GM19452 (cell line): Measurements from ENCODE around the gene TEX29.

Experiments used
- ATAC-seq: cut with Tn5 transposase; IDR thresholded peaks from one replicate; pipeline ENCODE4 v1.9.1; 2021; ENCODE audit not compliant: unreplicated experiment

Gene TEX29

DNA sequence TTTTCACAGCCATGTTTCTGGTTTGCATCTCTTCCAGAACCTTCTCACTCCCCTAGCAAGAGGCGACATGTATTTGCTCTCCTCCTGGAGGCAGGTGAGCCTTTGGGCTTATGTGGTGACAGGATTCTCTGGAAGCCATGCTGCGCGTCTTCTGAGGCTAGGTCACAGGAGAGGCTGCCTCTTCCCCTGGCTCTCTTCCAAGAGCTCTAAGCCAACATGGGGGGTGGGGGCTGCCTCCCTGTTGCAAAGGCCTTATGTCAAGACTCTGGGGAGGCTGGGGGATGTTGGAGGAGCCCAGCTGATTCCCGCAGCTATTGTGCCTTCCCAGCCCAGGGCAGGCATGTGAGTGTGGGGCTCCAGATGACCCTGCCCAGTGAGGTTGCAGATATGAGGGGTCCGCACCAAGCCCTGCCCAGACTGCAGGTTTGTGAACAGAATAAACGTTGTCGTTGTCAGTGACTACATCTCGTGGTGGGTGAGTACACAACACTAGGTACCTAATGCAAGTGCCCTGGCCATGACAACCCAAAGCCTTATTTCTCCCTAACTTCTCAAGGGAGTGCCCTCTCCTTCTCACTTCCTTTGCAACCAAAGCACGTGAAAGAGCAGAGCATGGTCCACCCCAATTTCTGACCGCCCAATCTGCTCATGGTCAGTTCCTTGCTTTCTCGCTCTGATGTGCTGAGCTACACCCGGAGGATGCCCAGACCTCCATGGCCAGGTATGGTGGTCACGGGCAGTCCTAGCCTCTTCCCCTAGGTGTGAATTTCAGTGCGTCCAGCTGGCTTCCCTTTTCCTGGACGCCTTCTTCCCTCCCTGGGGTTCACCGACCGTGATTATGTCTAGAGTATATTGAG is 44.9 kb downstream of the TEX29 start:
- ATAC-seq: no peak

GRCh38 chr13:111367340-111367739 is 46.9 kb downstream of the TEX29 start:
- no peak for ATAC-seq

DNA sequence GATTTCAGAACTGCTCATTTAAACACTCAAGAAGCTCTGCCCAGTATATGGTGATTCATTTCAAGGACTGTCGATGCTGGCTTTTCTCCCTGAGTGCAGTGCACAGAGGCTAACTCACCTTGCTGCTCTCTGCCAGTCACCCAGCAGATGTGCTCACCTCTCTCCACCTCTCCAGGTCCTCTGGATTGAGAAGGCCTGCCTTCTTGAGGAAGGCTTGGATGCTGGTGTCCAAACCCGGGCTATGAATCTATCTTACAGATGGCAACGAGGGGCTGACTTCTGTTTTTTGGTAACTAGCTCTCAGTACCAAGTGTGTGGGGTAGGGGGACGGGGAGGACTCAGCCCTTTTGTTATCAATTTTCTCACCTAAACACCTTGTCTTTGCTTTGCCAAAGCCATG is 47.6 kb downstream of the TEX29 start:
- no peak for ATAC-seq

- no peak for ATAC-seq
Measured at GRCh38 chr13:111370147-111370546, 49.7 kb downstream of the TEX29 start.

DNA sequence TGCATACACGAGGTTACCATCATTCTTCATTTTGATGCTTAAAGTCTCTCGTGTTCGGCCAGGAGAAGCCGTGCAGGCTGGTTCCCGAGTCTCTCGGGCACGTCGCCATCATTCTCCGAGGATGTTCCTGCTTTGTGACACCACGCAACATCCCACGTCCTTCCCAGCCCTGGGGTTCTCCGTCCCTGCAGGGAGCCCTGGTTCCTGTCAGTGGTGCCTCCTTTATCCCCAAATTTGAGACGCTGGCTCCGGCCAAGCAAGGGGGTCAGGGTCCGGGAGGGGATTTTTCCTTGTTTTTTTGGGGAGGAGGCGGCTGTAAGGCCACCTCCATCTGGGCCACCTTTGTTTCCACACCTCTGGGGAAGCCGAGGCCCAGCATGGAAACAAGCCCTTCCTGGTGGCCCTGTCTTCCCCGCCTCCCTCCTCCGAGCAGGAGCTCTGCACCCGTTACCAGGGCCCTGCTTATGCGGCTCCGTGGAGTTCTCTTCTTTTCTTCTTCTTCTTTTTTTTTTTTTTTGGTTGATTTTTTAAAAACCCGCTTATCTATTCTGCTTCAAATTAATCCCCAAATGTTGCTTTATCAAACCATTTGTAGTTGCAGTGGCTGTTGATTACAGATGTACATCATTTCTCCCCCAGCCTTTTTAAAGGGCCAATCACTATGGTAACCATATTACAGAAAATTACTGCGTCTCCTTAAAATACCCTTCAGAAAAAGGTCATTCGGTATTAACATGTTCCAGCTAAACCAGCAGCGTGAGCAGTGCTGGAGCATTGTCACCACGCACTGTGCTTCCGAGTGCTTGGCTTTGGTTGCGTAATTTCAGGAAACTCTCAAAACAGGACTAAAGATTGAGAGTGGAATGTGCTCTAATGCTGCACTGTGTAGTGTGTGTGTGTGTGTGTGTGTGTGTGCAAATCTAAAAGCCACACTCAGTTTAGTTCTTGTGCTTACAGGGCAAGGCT is 50.4 kb downstream of the TEX29 start:
- ATAC-seq: no peak

- no peak for ATAC-seq
Measured at GRCh38 chr13:111371720-111372119, 51.3 kb downstream of the TEX29 start.

DNA sequence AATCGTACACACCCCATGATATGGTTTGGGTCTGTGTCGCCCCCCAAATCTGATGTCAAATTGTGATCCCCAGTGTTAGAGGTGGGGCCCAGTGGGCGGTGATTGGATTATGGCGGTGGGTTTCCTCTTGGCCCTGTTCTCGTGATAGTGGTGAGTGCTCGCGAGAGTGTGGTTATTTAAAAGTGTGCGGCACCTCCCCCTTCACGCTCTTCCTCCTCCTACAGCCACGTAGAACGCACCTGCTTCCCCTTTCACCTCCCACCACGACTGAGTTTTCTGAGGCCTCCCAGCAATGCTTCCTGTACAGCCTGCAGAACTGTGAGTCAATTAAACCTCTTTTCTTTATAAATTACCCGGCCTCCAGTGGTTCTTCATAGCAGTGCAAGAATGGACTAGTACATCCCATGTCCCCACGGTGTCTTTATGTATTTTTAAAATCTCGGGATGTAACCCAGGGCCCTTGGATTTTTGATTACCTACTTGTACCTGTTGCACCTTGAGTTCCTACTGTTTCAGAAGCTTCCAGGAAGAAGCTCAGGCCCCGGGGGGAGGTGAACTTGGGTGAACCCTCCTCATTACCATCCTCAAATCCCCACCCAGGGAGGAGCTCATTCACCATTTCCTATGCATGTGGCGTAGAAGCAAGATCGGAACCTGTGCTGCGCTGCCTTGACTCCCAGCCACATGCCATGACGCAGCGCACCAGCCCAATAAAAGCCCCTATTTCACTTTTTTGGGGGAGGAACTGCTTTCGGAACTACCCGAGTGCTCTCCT is 52.4 kb downstream of the TEX29 start:
- ATAC-seq: no peak

GRCh38 chr13:111373486-111373885 is 53.0 kb downstream of the TEX29 start:
- no peak for ATAC-seq

DNA sequence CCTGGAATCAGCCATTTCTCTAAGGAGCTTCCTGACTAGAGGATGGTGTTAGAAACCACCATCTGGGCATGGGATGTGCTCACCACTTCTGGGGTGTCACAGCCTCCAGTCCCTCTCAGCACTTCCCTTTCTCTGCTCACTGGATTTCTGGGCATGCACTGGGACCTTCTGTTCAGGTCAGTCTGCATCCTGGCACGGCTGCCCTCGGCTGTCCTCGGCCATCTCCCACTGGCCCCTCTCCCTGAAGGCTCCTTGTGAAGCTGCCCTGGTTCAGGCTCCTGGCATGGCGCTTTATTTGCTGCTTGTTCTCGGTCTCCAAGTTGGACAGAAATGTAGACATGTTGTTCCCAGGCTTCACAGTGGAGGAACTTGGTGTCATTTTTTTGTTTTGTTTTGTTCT is 60.0 kb downstream of the TEX29 start:
- no peak for ATAC-seq

DNA sequence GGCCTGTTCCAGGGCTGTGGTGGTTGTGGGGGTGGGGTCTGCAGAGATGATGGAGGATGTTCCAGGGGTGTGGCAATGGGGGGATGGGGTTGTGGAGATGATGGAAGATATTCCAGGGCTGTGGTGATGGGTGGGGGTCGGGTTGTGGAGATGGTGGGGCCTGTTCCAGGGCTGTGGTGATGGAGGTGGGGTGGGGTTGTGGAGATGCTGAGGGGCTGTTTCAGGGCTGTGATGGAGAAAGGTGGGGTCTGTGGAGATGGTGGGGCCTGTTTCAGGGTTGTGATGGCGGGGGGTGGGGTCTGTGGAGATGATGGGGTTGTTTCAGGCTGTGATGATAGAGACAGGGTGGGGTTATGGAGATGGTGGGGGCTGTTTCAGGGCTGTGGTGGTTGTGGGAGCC is 62.0 kb downstream of the TEX29 start:
- ATAC-seq: no peak

GRCh38 chr13:111382877-111383276 is 62.4 kb downstream of the TEX29 start:
- no peak for ATAC-seq

DNA sequence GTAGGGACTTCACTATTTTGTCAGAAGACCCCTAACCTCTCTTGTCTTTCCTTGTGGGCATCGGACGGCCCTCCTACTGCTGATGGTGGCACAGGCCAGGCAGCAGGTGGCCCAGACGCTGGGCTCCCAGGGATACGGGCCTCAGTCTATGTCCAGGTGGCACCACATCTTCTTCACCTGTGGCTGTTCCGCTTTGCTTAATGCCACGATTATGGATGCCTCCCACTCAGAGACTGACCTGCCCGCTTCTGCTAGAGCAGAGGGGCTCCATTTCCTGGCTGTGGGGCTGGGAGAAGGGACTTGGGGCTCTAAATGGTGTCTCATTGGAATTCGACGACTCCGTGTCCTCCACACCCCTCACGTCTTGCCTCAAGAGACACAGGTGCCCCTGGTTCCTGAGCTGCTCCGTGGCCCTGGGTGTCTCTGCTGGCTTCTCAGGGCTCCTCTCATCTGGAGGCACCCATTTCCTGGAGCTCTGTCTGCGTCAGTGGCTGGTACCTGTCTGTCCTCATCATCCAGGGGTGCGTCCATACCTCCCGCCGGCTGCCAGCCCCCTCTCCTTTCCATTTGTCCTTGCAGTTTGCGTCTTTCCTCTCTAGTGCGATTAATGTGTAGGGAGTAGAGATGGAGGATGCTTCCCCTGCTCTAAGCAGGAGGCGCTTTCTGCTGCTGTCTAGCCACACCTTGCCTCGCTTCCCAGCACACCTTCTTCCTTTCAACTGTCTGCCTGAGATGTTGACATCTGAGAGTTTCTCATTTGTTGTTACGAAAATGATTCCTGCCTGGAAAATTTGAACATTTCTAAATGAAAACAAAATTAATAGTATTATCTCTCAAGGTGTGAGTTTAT is 63.4 kb downstream of the TEX29 start:
- ATAC-seq: no peak

DNA sequence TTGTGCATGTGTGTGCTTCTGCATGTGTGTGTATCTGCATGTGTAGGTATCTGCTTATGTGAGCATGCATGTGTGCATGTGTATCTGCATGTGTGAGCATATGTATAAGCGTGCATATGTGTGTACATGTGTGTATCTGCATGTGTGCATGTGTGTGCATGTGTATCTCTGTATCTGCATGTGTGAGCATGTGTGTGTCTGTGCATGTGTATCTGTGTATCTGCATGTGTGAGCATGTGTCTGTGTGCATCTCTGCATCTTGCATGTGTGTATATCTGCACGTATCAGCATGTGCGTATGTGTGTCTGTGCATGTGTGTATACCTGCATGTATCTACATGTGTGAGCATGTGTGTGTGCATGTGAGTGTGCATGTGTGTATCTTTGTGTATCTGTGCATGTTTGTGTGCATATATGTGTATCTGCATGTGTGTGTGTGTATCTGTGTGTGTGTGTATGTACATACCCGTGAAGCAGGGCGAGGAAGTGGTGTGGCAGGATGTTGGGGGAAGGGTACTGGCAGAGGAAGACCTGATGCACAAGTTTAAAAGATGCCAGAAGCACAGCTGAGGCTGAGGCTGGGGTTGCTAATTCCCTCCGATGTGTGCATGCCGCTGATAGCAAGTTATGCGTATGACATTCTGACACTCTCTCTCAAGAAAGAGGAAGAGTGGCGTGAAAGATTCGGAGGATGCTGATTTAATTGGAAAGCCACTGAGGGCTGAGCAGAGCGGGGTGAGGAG is 64.2 kb downstream of the TEX29 start:
- ATAC-seq: no peak

DNA sequence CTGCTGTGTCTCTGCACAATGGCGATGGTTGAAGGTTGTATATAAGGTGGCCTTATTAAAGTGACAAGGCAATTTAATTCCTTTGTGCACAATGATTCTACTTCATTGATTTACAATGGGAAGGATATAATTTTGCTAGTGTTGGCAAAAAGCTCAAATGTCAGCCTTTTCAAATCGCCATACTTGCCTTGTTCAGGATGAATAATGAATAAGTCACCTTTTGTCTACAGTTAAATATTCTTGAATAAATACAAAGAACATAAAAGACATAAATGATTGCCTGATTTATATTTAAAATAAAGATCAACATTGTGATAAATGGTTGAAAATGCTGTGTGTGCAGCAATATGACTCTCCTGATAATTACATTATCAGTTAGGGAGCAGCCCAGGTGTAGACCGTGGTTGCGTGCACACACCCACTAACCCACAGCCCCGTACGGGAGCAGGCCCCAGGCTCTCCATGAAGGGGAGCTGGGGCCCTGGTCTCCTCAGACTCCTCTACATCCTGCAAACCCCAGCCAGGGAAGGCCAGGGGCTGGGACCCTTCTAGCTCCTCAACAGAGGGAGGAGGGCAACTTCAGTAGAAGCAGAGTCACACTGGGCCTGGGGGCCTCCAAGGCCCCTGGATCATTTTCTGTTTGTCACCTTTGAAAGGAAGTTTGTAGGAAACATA is 64.9 kb downstream of the TEX29 start:
- no peak for ATAC-seq

GRCh38 chr13:111387026-111387871 is 66.8 kb downstream of the TEX29 start:
- no peak for ATAC-seq

DNA sequence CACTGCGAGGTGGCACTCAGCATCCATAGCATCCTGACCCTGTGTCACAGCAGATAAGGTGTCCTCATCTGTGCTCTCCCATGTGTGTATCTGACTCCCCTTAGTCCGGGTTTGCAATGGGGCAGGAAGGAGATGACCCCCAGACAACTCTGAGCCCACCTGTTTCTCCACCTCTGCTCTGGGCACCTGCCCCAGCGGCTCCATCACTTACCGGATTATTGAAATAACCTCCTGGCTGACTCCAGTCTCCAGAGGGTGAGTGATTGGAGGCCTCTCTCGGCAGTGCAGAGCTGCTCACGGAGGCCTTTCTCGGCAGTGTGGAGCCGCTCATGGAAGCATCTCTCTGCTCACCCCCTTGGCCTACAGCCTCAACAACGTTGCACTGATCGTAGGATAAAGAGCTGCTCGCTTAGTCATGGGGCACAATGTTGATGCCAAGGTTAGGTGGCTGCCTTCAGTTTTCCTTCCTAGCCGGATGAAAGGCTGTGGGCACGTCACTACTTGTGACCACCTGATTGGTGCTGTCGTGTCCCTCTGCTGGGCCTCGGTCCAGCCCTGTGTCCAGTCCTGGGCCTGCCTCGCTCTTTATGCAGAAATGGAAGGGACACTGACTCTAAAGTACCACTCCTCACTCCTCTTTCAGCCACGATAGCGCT is 67.6 kb downstream of the TEX29 start:
- ATAC-seq: no peak

DNA sequence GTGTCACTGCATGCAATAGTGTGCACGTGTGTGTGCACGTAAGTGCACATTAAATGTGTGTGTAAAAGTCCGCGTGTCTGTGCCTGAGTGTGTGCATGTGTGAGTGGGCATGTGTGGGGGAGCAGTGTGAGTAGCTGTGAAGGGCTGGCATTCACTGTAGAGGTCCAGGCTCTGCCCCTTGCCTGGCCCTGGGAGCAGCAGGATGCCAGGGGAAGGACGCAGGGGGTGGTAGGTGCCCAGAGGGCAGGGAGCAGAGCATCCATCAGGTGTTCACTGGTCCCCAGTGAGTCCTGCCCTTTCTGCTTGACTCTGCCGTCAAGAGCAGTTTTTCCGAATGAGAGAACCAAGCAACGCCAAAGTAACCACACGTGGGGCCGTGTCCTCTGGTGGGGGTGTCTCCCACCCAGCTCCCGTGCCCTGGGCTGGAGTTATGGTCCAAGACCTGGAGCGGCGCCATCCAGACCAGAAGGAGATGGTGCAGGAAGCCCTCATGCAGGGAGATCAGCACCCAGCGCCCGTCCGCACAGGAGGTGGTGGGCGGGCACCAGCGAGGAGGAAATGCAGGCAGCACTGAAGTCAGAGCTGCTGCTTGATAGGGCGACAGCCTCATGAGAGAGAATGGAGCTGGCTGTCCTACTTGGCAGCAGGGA is 68.5 kb downstream of the TEX29 start:
- no peak for ATAC-seq
